GM23338 (cell line): Measurements from ENCODE around the gene CLEC5A. TPM values are rescaled to one million over a fixed set of nuclear protein-coding genes. Genes with fewer than 3 reads are reported as not detected.

Source experiments
- ATAC-seq: fragments of 200-7000 bp; cut with Tn5 transposase; 3 replicates; pipeline ENCODE4 v1.9.1; 2020
- DNase-seq: peaks from one replicate; pipeline ENCODE4 v3.0.0-alpha.2; 2015; ENCODE audit warnings: low spot score
- H2AFZ ChIP-seq: fragments of 200-600 bp; sonication (generic); 2 replicates; pipeline ENCODE4 v1.8.0; 2016; ENCODE audit warnings: antibody characterized with exemption, mild to moderate bottlenecking, moderate library complexity
- H3F3A ChIP-seq: fragments of 200-600 bp; sonication (generic); replicated peaks from 2 replicates; pipeline ENCODE4 v1.8.0; 2017; ENCODE audit warnings: antibody characterized with exemption, mixed run types, low read depth
- H3K27ac ChIP-seq: fragments of 200-600 bp; sonication (generic); 2 replicates; pipeline ENCODE4 v1.6.1; 2016; ENCODE audit warnings: low read depth
- H3K27me3 ChIP-seq: fragments of 200-600 bp; sonication (generic); 2 replicates; pipeline ENCODE4 v1.8.0; 2016; ENCODE audit warnings: mild to moderate bottlenecking, mixed run types, moderate library complexity; ENCODE audit not compliant: insufficient read depth
- H3K36me3 ChIP-seq: fragments of 200-600 bp; sonication (generic); 2 replicates; pipeline ENCODE4 v1.8.0; 2016; ENCODE audit warnings: mild to moderate bottlenecking; ENCODE audit not compliant: insufficient read depth
- H3K4me1 ChIP-seq: fragments of 200-600 bp; sonication (generic); 2 replicates; pipeline ENCODE4 v1.8.0; 2016; ENCODE audit warnings: mild to moderate bottlenecking, moderate library complexity; ENCODE audit not compliant: insufficient read depth
- H3K4me2 ChIP-seq: fragments of 200-600 bp; sonication (generic); 2 replicates; pipeline ENCODE4 v1.7.1; 2017; ENCODE audit warnings: mixed run types
- H3K4me3 ChIP-seq: fragments of 200-600 bp; sonication (generic); 2 replicates; pipeline ENCODE4 v1.6.1; 2016; ENCODE audit warnings: mixed run types
- H3K79me2 ChIP-seq: fragments of 200-600 bp; sonication (generic); replicated peaks from 2 replicates; pipeline ENCODE4 v1.8.0; 2017; ENCODE audit warnings: mild to moderate bottlenecking; ENCODE audit not compliant: insufficient read depth
- H3K9me2 ChIP-seq: fragments of 200-600 bp; sonication (generic); 2 replicates; pipeline ENCODE4 v1.8.0; 2017; ENCODE audit not compliant: insufficient read depth
- H4K20me1 ChIP-seq: fragments of 200-600 bp; sonication (generic); replicated peaks from 2 replicates; pipeline ENCODE4 v1.8.0; 2017; ENCODE audit warnings: mild to moderate bottlenecking; ENCODE audit not compliant: insufficient read depth
- H3K27ac Mint-ChIP-seq: 2 replicates; pipeline ENCODE4 v1.8.0; 2020; ENCODE audit warnings: inconsistent platforms, mild to moderate bottlenecking, moderate library complexity, mixed read lengths
- H3K27me3 Mint-ChIP-seq: 3 replicates; pipeline ENCODE4 v1.8.0; 2022; ENCODE audit warnings: low read depth, mild to moderate bottlenecking, moderate library complexity, mixed read lengths, inconsistent platforms; ENCODE audit not compliant: insufficient read depth, poor library complexity
- H3K36me3 Mint-ChIP-seq: 3 replicates; pipeline ENCODE4 v1.8.0; 2021; ENCODE audit warnings: low read depth, mild to moderate bottlenecking, inconsistent platforms, moderate library complexity, mixed read lengths
- H3K4me1 Mint-ChIP-seq: 3 replicates; pipeline ENCODE4 v1.8.0; 2020; ENCODE audit warnings: mild to moderate bottlenecking, inconsistent platforms, mixed read lengths
- H3K4me3 Mint-ChIP-seq: 3 replicates; pipeline ENCODE4 v1.8.0; 2021; ENCODE audit warnings: moderate library complexity, mild to moderate bottlenecking, inconsistent platforms, mixed read lengths
- H3K9me3 Mint-ChIP-seq: 3 replicates; pipeline ENCODE4 v1.8.0; 2020; ENCODE audit warnings: moderate library complexity, mild to moderate bottlenecking, inconsistent platforms, mixed read lengths
- CREB1 ChIP-seq: fragments of 250-450 bp; sonication (Bioruptor Pico); IDR thresholded peaks from 2 replicates; pipeline ENCODE4 v1.5.0; 2020; ENCODE audit warnings: low read depth, mild to moderate bottlenecking, moderate library complexity
- EZH2 ChIP-seq: fragments of 200-600 bp; sonication (generic); IDR thresholded peaks from one replicate; pipeline ENCODE4 v1.8.0; 2017; ENCODE audit warnings: antibody characterized with exemption, mild to moderate bottlenecking, low read depth; ENCODE audit not compliant: unreplicated experiment
- EZH2phosphoT487 ChIP-seq: fragments of 200-600 bp; sonication (generic); IDR thresholded peaks from one replicate; pipeline ENCODE4 v1.8.1; 2018; ENCODE audit warnings: antibody characterized with exemption; ENCODE audit not compliant: unreplicated experiment
- NANOG ChIP-seq: IDR thresholded peaks from 2 replicates; pipeline ENCODE4 v1.6.1; 2016; ENCODE audit warnings: antibody characterized with exemption, borderline replicate concordance
- POLR2AphosphoS5 ChIP-seq: IDR thresholded peaks from 2 replicates; pipeline ENCODE4 v1.6.1; 2016; ENCODE audit warnings: antibody characterized with exemption, low read depth
- ZNF114 ChIP-seq: fragments of 250-450 bp; sonication (Bioruptor Pico); IDR thresholded peaks from 2 replicates; pipeline ENCODE4 v1.5.0; 2020; ENCODE audit warnings: mild to moderate bottlenecking, moderate library complexity
- ZNF331 ChIP-seq: fragments of 250-450 bp; sonication (Bioruptor Pico); IDR thresholded peaks from 2 replicates; pipeline ENCODE4 v1.5.0; 2020; ENCODE audit warnings: low read depth, mild to moderate bottlenecking, moderate library complexity
- long read RNA-seq: library from polyadenylated mRNA; unstranded; transcript quantifications from one replicate; pipeline ENCODE4 v2.0.0, GENCODE V29; 2020; ENCODE audit not compliant: unreplicated experiment
- polyA plus RNA-seq: library from polyadenylated mRNA; unstranded; fragments of >200 nt; fragmentation: Nextera tagmentation; extraction: Ambion mirVana; gene quantifications from 2 replicates; pipeline ENCODE4 v1.2.1, GENCODE V29; 2016
- total RNA-seq: library from RNA; depleted of rRNA; stranded (reverse); fragments of >200 nt; shearing (Covaris generic); gene quantifications from 2 replicates; pipeline ENCODE4 v1.2.3, GENCODE V29; 2014; rRNA removed
- TF ChIP-seq, protein P1 (sequence below), 2 experiments: fragments of 200-600 bp in 1 of 2; sonication (generic) in 1 of 2; conservative IDR thresholded peaks; 2 replicates each; pipeline versions ENCODE4 v1.5.1 to v1.6.1; 2016 to 2017; ENCODE audit warnings: antibody characterized with exemption in 2 of 2, low read depth in 2 of 2, mild to moderate bottlenecking in 2 of 2, moderate library complexity in 1 of 2
- TF ChIP-seq, protein P2 (sequence below): fragments of 250-450 bp; sonication (Bioruptor Pico); IDR thresholded peaks from 2 replicates; pipeline ENCODE4 v1.5.0; 2020; ENCODE audit warnings: mild to moderate bottlenecking, moderate library complexity

The CLEC5A gene
- not detected in 2 replicates for total RNA-seq
- polyA plus RNA-seq = not detected in 2 replicates
- long read RNA-seq = 0 reads

DNA sequence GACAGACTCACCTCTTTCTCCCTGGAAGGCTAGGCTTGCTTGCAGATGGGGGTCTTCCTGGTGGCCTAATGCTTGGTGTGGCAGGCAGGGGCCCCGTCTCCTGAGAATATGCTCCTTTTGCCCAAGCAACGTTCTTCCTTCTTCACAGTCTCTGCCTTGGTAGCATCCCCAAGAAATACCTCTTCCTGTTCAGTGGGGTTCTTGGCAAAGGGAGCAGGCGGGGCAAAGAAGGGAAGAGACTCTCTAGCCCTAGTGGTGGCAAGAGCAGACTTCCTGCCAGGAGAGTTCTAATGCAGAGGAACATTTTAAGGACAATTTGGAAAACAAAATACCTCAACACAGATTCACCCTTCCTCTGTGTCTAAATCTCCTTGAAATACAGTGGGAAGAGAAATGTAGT, at the start of gene CLEC5A:
Gene CLEC5A, minus strand, starts transcription at position 179 of the 400 bp plus-strand sequence. CDS start 682 bp downstream, outside the sequence.
- no peak within 1 kb of the TSS for H2AFZ ChIP-seq
- Mint-ChIP-seq H3K27ac (no peak within 1 kb of the TSS), H3K4me1 (no peaks in the 10 kb centered on the region), H3K4me3 (no peak within 1 kb of the TSS), H3K9me3 (no peaks in the 10 kb centered on the region), H3K27me3 (no peaks in the 10 kb centered on the region), H3K36me3 (no peaks in the 10 kb centered on the region)
- peaks cover 10% of the 10 kb centered on the region for H3K9me2 ChIP-seq
- no peaks in the 10 kb centered on the region for H3F3A ChIP-seq
- H3K36me3 ChIP-seq = no peaks in the 10 kb centered on the region
- no peaks in the 10 kb centered on the region for H4K20me1 ChIP-seq
- H3K79me2 ChIP-seq = no peaks in the 10 kb centered on the region
- no peak for TF ChIP-seq NANOG
- TF ChIP-seq ZNF114 (CRISPR knock-in tag) = no peak
- TF ChIP-seq EZH2 = no peak
- DNase-seq (no peak), ATAC-seq (no peak)
- H3K4me3 ChIP-seq = no peak within 1 kb of the TSS
- no peaks in the 10 kb centered on the region for H3K27me3 ChIP-seq
- H3K4me2 ChIP-seq = no peak within 1 kb of the TSS
- H3K4me1 ChIP-seq = no peaks in the 10 kb centered on the region
- H3K27ac ChIP-seq = no peak within 1 kb of the TSS

DNA sequence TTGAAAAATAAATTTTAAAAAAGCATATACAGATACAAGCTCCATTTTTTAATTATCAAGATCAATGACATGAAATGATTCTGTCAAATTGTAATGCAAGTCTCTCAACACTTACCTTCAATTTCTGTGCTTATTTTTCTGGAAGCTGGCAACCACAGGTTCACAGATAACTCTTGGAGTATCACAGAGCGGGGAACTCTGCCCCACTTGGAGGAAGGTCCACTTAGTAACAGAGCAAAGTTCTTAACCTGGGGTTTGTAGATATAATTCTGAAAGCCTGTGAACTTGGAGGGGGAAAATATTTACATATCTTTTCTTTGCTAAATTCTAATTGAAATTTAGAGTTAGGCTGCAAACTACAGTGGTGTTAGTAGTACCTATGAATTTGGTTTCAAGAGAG, 46.6 kb upstream of the CLEC5A start:
- Histone ChIP-seq H3K4me2 (no peak overlapping the region), H3K9me2 (peaks cover 6% of the 10 kb centered on the region), H3K27ac (no peak overlapping the region), H4K20me1 (no peaks in the 10 kb centered on the region), H3K4me3 (no peak overlapping the region), H3K36me3 (no peaks in the 10 kb centered on the region), H3K27me3 (no peaks in the 10 kb centered on the region), H3K79me2 (no peaks in the 10 kb centered on the region), H3K4me1 (peaks cover 5% of the 10 kb centered on the region; the same call in 1 of the 2 replicates), H3F3A (no peaks in the 10 kb centered on the region), H2AFZ (no peak overlapping the region)
- peaks cover 5% of the 10 kb centered on the region; the same call in 2 of the 3 replicates for H3K4me1 Mint-ChIP-seq
- peaks cover 2% of the 10 kb centered on the region for H3K27me3 Mint-ChIP-seq
- no peak for DNase-seq
- H3K4me3 Mint-ChIP-seq = no peak overlapping the region
- no peak for ATAC-seq
- no peaks in the 10 kb centered on the region for H3K36me3 Mint-ChIP-seq
- H3K27ac Mint-ChIP-seq = no peak overlapping the region
- no peak for TF ChIP-seq EZH2
- no peak for TF ChIP-seq ZNF331 (CRISPR knock-in tag)
- no peak for TF ChIP-seq EZH2phosphoT487
- no peaks in the 10 kb centered on the region for H3K9me3 Mint-ChIP-seq

DNA sequence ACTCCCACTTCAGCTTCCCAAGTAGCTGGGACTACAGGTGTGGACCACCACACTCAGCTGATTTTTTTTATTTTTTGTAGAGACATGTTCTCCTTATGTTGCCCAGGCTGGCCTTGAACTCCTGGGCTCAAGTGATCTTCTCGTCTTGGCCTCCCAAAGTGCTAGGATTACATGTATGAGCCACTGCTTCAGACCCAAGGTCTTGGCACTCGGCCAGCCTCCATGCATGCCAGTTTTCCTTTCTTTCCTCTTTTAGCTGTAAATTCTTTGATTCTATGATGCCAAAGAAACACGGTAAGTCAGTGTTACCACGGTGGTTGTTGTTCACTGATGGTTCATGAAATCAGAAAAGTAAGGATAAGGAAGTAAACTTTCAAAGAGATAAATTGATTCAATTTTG, 45.9 kb upstream of the CLEC5A start:
- Histone ChIP-seq H2AFZ (no peak overlapping the region), H3K79me2 (no peaks in the 10 kb centered on the region), H3K36me3 (no peaks in the 10 kb centered on the region), H3K4me1 (peaks cover 5% of the 10 kb centered on the region; the same call in 1 of the 2 replicates), H3K4me2 (no peak overlapping the region), H3K27me3 (no peaks in the 10 kb centered on the region), H3F3A (no peaks in the 10 kb centered on the region), H3K4me3 (no peak overlapping the region), H3K27ac (no peak overlapping the region), H3K9me2 (peaks cover 6% of the 10 kb centered on the region), H4K20me1 (no peaks in the 10 kb centered on the region)
- H3K9me3 Mint-ChIP-seq = no peaks in the 10 kb centered on the region
- H3K4me1 Mint-ChIP-seq = peaks cover 5% of the 10 kb centered on the region; the same call in 2 of the 3 replicates
- ATAC-seq = no peak
- no peak for DNase-seq
- H3K27ac Mint-ChIP-seq = no peak overlapping the region
- no peaks in the 10 kb centered on the region for H3K36me3 Mint-ChIP-seq
- H3K4me3 Mint-ChIP-seq = no peak overlapping the region
- H3K27me3 Mint-ChIP-seq = peaks cover 2% of the 10 kb centered on the region
- TF ChIP-seq, protein P1, sequence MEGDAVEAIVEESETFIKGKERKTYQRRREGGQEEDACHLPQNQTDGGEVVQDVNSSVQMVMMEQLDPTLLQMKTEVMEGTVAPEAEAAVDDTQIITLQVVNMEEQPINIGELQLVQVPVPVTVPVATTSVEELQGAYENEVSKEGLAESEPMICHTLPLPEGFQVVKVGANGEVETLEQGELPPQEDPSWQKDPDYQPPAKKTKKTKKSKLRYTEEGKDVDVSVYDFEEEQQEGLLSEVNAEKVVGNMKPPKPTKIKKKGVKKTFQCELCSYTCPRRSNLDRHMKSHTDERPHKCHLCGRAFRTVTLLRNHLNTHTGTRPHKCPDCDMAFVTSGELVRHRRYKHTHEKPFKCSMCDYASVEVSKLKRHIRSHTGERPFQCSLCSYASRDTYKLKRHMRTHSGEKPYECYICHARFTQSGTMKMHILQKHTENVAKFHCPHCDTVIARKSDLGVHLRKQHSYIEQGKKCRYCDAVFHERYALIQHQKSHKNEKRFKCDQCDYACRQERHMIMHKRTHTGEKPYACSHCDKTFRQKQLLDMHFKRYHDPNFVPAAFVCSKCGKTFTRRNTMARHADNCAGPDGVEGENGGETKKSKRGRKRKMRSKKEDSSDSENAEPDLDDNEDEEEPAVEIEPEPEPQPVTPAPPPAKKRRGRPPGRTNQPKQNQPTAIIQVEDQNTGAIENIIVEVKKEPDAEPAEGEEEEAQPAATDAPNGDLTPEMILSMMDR (conservative IDR thresholded peaks at IDR 0.05; ENCODE audit: low read depth in 2 of 2) = no peak
- no peak for TF ChIP-seq EZH2phosphoT487
- TF ChIP-seq ZNF114 (CRISPR knock-in tag) = no peak
- no peak for TF ChIP-seq ZNF331 (CRISPR knock-in tag)
- no peak for TF ChIP-seq POLR2AphosphoS5
- TF ChIP-seq, protein P2, sequence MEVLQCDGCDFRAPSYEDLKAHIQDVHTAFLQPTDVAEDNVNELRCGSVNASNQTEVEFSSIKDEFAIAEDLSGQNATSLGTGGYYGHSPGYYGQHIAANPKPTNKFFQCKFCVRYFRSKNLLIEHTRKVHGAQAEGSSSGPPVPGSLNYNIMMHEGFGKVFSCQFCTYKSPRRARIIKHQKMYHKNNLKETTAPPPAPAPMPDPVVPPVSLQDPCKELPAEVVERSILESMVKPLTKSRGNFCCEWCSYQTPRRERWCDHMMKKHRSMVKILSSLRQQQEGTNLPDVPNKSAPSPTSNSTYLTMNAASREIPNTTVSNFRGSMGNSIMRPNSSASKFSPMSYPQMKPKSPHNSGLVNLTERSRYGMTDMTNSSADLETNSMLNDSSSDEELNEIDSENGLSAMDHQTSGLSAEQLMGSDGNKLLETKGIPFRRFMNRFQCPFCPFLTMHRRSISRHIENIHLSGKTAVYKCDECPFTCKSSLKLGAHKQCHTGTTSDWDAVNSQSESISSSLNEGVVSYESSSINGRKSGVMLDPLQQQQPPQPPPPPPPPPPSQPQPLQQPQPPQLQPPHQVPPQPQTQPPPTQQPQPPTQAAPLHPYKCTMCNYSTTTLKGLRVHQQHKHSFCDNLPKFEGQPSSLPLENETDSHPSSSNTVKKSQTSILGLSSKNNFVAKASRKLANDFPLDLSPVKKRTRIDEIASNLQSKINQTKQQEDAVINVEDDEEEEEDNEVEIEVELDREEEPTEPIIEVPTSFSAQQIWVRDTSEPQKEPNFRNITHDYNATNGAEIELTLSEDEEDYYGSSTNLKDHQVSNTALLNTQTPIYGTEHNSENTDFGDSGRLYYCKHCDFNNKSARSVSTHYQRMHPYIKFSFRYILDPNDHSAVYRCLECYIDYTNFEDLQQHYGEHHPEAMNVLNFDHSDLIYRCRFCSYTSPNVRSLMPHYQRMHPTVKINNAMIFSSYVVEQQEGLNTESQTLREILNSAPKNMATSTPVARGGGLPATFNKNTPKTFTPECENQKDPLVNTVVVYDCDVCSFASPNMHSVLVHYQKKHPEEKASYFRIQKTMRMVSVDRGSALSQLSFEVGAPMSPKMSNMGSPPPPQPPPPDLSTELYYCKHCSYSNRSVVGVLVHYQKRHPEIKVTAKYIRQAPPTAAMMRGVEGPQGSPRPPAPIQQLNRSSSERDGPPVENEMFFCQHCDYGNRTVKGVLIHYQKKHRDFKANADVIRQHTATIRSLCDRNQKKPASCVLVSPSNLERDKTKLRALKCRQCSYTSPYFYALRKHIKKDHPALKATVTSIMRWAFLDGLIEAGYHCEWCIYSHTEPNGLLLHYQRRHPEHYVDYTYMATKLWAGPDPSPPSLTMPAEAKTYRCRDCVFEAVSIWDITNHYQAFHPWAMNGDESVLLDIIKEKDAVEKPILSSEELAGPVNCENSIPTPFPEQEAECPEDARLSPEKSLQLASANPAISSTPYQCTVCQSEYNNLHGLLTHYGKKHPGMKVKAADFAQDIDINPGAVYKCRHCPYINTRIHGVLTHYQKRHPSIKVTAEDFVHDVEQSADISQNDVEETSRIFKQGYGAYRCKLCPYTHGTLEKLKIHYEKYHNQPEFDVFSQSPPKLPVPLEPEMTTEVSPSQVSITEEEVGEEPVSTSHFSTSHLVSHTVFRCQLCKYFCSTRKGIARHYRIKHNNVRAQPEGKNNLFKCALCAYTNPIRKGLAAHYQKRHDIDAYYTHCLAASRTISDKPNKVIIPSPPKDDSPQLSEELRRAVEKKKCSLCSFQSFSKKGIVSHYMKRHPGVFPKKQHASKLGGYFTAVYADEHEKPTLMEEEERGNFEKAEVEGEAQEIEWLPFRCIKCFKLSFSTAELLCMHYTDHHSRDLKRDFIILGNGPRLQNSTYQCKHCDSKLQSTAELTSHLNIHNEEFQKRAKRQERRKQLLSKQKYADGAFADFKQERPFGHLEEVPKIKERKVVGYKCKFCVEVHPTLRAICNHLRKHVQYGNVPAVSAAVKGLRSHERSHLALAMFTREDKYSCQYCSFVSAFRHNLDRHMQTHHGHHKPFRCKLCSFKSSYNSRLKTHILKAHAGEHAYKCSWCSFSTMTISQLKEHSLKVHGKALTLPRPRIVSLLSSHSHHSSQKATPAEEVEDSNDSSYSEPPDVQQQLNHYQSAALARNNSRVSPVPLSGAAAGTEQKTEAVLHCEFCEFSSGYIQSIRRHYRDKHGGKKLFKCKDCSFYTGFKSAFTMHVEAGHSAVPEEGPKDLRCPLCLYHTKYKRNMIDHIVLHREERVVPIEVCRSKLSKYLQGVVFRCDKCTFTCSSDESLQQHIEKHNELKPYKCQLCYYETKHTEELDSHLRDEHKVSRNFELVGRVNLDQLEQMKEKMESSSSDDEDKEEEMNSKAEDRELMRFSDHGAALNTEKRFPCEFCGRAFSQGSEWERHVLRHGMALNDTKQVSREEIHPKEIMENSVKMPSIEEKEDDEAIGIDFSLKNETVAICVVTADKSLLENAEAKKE (CRISPR knock-in tag) = no peak
- TF ChIP-seq CREB1 (CRISPR knock-in tag) = no peak
